Measurements from ENCODE around the gene CTNNAL1.
"Not testable (repeated sequence)": the region's sequence is repeated elsewhere in the genome, so short reads cannot be mapped to it uniquely, and the experiment has no call there.

The CTNNAL1 gene

GRCh38 chr9:108951578-108951977, 61.7 kb downstream of the CTNNAL1 start:
- H3K4me3 ChIP-seq (ENCODE audit: low read length) = no peak overlapping the region
- TF ChIP-seq ZNF274 (IDR thresholded peaks at IDR 0.05; ENCODE audit: low read depth, low read length) = no peak

GRCh38 chr9:108950168-108950567, 63.1 kb downstream of the CTNNAL1 start:
- no peak overlapping the region for H3K4me3 ChIP-seq (ENCODE audit: low read length)
- TF ChIP-seq ZNF274 (IDR thresholded peaks at IDR 0.05; ENCODE audit: low read depth, low read length) = no peak

GRCh38 chr9:108939975-108940374, 73.3 kb downstream of the CTNNAL1 start:
- TF ChIP-seq ZNF274 (IDR thresholded peaks at IDR 0.05; ENCODE audit: low read depth, low read length) = no peak
- H3K4me3 ChIP-seq (ENCODE audit: low read length) = no peak overlapping the region

GRCh38 chr9:108937561-108938305, 75.6 kb downstream of the CTNNAL1 start:
- H3K4me3 ChIP-seq (ENCODE audit: low read length) = no peak overlapping the region
- no peak for TF ChIP-seq ZNF274 (IDR thresholded peaks at IDR 0.05; ENCODE audit: low read depth, low read length)

- peak within 1 kb of the TSS; percentile 81 for H3K4me3 ChIP-seq (ENCODE audit: low read length)
- no peak for TF ChIP-seq ZNF274 (IDR thresholded peaks at IDR 0.05; ENCODE audit: low read depth, low read length)
These were observed 78.9 kb downstream of the CTNNAL1 start, which contains the start of gene ABITRAM for GRCh38 chr9:108934323-108934893. Gene ABITRAM, plus strand, starts transcription at chr9:108934400. Its CDS starts 87 bp downstream, at chr9:108934487.

- peak within 1 kb of the TSS; percentile 81 for H3K4me3 ChIP-seq (ENCODE audit: low read length)
- TF ChIP-seq ZNF274 (IDR thresholded peaks at IDR 0.05; ENCODE audit: low read depth, low read length) = no peak
These were observed 79.5 kb downstream of the CTNNAL1 start, which contains the start of gene ELP1 for GRCh38 chr9:108933718-108934322. Gene ELP1, minus strand, starts transcription at chr9:108934124. Its CDS starts 2,978 bp downstream, at chr9:108931146.

- TF ChIP-seq ZNF274 (IDR thresholded peaks at IDR 0.05; ENCODE audit: low read depth, low read length) = no peak
- peak overlapping the region; percentile 81 for H3K4me3 ChIP-seq (ENCODE audit: low read length)
These were observed 80.0 kb downstream of the CTNNAL1 start for GRCh38 chr9:108933231-108933717.

- H3K4me3 ChIP-seq (ENCODE audit: low read length) = no peak overlapping the region
- TF ChIP-seq ZNF274 (IDR thresholded peaks at IDR 0.05; ENCODE audit: low read depth, low read length) = no peak
These were observed 84.9 kb downstream of the CTNNAL1 start for GRCh38 chr9:108928386-108928785.

GRCh38 chr9:108924466-108924865, 88.8 kb downstream of the CTNNAL1 start:
- H3K4me3 ChIP-seq (ENCODE audit: low read length) = no peak overlapping the region
- TF ChIP-seq ZNF274 (IDR thresholded peaks at IDR 0.05; ENCODE audit: low read depth, low read length) = no peak

- H3K4me3 ChIP-seq (ENCODE audit: low read length) = no peak overlapping the region
- TF ChIP-seq ZNF274 (IDR thresholded peaks at IDR 0.05; ENCODE audit: low read depth, low read length) = no peak
These were observed 92.1 kb downstream of the CTNNAL1 start for GRCh38 chr9:108921200-108921599.

GRCh38 chr9:108920401-108920800, 92.9 kb downstream of the CTNNAL1 start:
- H3K4me3 ChIP-seq (ENCODE audit: low read length) = not testable (repeated sequence)

- no peak overlapping the region for H3K4me3 ChIP-seq (ENCODE audit: low read length)
- TF ChIP-seq ZNF274 (IDR thresholded peaks at IDR 0.05; ENCODE audit: low read depth, low read length) = no peak
These were observed 93.8 kb downstream of the CTNNAL1 start for GRCh38 chr9:108919517-108919916.

- TF ChIP-seq ZNF274 (IDR thresholded peaks at IDR 0.05; ENCODE audit: low read depth, low read length) = no peak
These were observed 99.9 kb downstream of the CTNNAL1 start for GRCh38 chr9:108913391-108913790.

GRCh38 chr9:108911820-108912219, 101.5 kb downstream of the CTNNAL1 start:
- TF ChIP-seq ZNF274 (IDR thresholded peaks at IDR 0.05; ENCODE audit: low read depth, low read length) = no peak
- H3K4me3 ChIP-seq (ENCODE audit: low read length) = no peak overlapping the region

More at GRCh38 chr9:108913391-108913790, 99.9 kb downstream of the CTNNAL1 start:
- H3K4me3 ChIP-seq (ENCODE audit: low read length) = no peak overlapping the region

- TF ChIP-seq ZNF274 (IDR thresholded peaks at IDR 0.05; ENCODE audit: low read depth, low read length) = no peak
These were observed 102.4 kb downstream of the CTNNAL1 start for GRCh38 chr9:108910914-108911313.

More at GRCh38 chr9:108910914-108911313, 102.4 kb downstream of the CTNNAL1 start:
- no peak overlapping the region for H3K4me3 ChIP-seq (ENCODE audit: low read length)

Measured in GM08714 (cell line).